GM23248 (cell line): ENCODE data around the gene ERBB3.

Experiments used
- EZH2 ChIP-seq: fragments of 200-600 bp; sonication (generic); IDR thresholded peaks from 2 replicates; pipeline ENCODE4 v1.6.1; 2018; ENCODE audit warnings: antibody characterized with exemption, mild to moderate bottlenecking; ENCODE audit not compliant: insufficient read depth, poor library complexity, severe bottlenecking
- EZH2phosphoT487 ChIP-seq: fragments of 200-600 bp; sonication (generic); IDR thresholded peaks from 2 replicates; pipeline ENCODE4 v1.6.1; 2018; ENCODE audit warnings: antibody characterized with exemption, moderate library complexity, mild to moderate bottlenecking, low read depth; ENCODE audit not compliant: insufficient read depth

GRCh38 chr12:56038022-56038655 lies 41.8 kb upstream of the ERBB3 start:
- TF ChIP-seq EZH2 (no peak), EZH2phosphoT487 (no peak)
